ENCODE measurements around the gene SLC2A5.

DNA sequence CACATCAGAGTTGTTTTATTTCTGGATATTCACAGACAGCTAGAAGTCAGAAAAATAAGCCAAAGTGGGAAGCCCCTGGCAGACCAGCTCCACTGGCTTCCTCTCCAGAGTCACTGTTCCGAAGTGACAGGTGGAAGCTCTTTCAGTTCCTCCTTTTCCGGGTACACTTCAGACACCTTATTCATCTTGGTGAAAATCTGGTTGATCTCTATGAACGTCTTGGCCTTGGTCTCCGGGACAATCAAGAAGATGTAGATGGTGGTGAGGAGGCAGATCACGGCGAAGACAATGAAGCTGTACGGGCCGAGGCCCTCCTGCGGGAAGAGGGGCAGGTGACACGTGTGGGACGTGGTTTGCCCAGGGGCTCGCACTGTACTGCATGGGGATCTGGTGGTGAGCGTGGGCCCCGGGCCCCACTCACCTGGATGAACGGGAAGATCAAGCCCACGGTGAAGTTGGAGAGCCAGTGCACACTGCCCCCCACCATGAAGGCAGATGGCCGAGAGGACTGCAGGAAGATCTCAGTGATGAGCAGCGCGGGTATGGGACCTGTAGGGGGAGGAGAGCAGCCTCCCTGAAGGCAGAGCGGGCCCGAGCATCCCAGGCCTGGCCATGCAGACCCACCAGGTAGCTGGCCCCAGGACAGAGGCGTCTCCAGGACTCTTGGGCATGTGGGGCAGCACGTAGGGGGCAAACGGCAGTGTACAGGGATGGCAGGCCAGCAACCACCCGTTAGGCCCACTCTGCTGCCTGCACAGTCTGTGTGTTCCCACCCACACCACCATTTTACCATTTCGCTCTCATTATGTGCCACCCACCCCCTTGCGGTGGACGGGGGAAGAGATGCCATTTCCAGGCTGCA is 31.7 kb downstream of the SLC2A5 start:
- TF ChIP-seq, protein P1, sequence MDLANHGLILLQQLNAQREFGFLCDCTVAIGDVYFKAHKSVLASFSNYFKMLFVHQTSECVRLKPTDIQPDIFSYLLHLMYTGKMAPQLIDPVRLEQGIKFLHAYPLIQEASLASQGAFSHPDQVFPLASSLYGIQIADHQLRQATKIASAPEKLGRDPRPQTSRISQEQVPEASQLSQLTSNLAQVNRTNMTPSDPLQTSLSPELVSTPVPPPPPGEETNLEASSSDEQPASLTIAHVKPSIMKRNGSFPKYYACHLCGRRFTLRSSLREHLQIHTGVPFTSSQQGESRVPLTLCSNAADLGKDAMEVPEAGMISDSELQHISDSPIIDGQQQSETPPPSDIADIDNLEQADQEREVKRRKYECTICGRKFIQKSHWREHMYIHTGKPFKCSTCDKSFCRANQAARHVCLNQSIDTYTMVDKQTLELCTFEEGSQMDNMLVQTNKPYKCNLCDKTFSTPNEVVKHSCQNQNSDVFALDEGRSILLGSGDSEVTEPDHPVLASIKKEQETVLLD (IDR thresholded peaks at IDR 0.05): no peak
- TF ChIP-seq SP1 (CRISPR knock-in tag; IDR thresholded peaks at IDR 0.05): no peak
